CD8-positive, alpha-beta memory T cell (primary cell): ENCODE results near the gene GMPPB. TPM values are rescaled to one million over a fixed set of nuclear protein-coding genes. Genes with fewer than 3 reads are reported as not detected.

Source experiments
- CTCF ChIA-PET: fragments of 350-600 bp; sonication (Branson Sonifier 250); formaldehyde crosslinking; loops from one replicate; lab custom pipeline; 2021; ENCODE audit warnings: antibody characterized with exemption; lab: Charles Lee
- POLR2A ChIA-PET: fragments of 350-600 bp; sonication (Branson Sonifier 250); formaldehyde crosslinking; loops from one replicate; lab custom pipeline; 2021; ENCODE audit warnings: antibody characterized with exemption; lab: Charles Lee
- DNase-seq, 5 donors: peaks; one replicate each; pipeline versions ENCODE4 v3.0.0 to v3.0.0-alpha.2; 2020 to 2022; ENCODE audit warnings: mixed read lengths in 1 of 5
- H3K27ac ChIP-seq: one replicate; pipeline ENCODE4 v1.7.0; 2013; ENCODE audit warnings: low read depth, mild to moderate bottlenecking, low read length, moderate library complexity
- H3K27me3 ChIP-seq: 2 replicates; pipeline ENCODE4 v1.7.0; 2013; ENCODE audit warnings: low read length, mild to moderate bottlenecking; ENCODE audit not compliant: insufficient read depth, poor library complexity, severe bottlenecking
- H3K36me3 ChIP-seq: 2 replicates; pipeline ENCODE4 v1.7.0; 2013; ENCODE audit warnings: mild to moderate bottlenecking, low read length, moderate library complexity; ENCODE audit not compliant: insufficient read depth
- H3K4me1 ChIP-seq: 2 replicates; pipeline ENCODE4 v1.7.0; 2013; ENCODE audit warnings: mild to moderate bottlenecking, low read length, moderate library complexity; ENCODE audit not compliant: insufficient read depth
- H3K4me3 ChIP-seq: 2 replicates; pipeline ENCODE4 v1.7.0; 2013; ENCODE audit warnings: mild to moderate bottlenecking, low read length
- H3K9me3 ChIP-seq: 2 replicates; pipeline ENCODE4 v1.7.0; 2013; ENCODE audit warnings: mild to moderate bottlenecking, low read length
- H3K27ac Mint-ChIP-seq, 8 donors: one replicate each; pipeline ENCODE4 v1.8.0; 2020 to 2021; ENCODE audit warnings: mixed read lengths in 8 of 8, mild to moderate bottlenecking in 6 of 8, inconsistent platforms in 3 of 8, moderate library complexity in 3 of 8
- H3K27me3 Mint-ChIP-seq, 2 donors: one replicate each; pipeline ENCODE4 v1.8.0; 2020 to 2021; ENCODE audit warnings: mixed read lengths in 2 of 2, mild to moderate bottlenecking in 1 of 2, moderate library complexity in 1 of 2
- H3K36me3 Mint-ChIP-seq, 3 donors: one replicate each; pipeline ENCODE4 v1.8.0; 2020 to 2021; ENCODE audit warnings: mixed read lengths in 3 of 3, inconsistent platforms in 1 of 3, mild to moderate bottlenecking in 1 of 3
- H3K4me1 Mint-ChIP-seq, 3 donors: one replicate each; pipeline ENCODE4 v1.8.0; 2020 to 2021; ENCODE audit warnings: mixed read lengths in 3 of 3, inconsistent platforms in 1 of 3, mild to moderate bottlenecking in 1 of 3
- H3K4me3 Mint-ChIP-seq, 7 donors: one replicate each; pipeline ENCODE4 v1.8.0; 2020 to 2021; ENCODE audit warnings: mixed read lengths in 7 of 7, mild to moderate bottlenecking in 6 of 7, moderate library complexity in 4 of 7, inconsistent platforms in 2 of 7
- H3K9me3 Mint-ChIP-seq, 5 donors: one replicate each; pipeline ENCODE4 v1.8.0; 2020 to 2022; ENCODE audit warnings: mixed read lengths in 5 of 5, mild to moderate bottlenecking in 3 of 5, moderate library complexity in 2 of 5, inconsistent platforms in 1 of 5
- polyA plus RNA-seq: library from polyadenylated mRNA; unstranded; fragments of 300-500 nt; fragmentation: Illumina TruSeq; gene quantifications from one replicate; pipeline ENCODE4 v1.2.3, GENCODE V29; 2021
- total RNA-seq, 2 experiments: library from RNA; stranded (reverse); gene quantifications; one replicate each; pipeline ENCODE4 v1.2.3, GENCODE V29; 2021

The GMPPB gene
- total and polyA plus RNA-seq, 3 experiments from 2014 or later, result 24.6 to 53.8 (median 52.6) TPM

DNA sequence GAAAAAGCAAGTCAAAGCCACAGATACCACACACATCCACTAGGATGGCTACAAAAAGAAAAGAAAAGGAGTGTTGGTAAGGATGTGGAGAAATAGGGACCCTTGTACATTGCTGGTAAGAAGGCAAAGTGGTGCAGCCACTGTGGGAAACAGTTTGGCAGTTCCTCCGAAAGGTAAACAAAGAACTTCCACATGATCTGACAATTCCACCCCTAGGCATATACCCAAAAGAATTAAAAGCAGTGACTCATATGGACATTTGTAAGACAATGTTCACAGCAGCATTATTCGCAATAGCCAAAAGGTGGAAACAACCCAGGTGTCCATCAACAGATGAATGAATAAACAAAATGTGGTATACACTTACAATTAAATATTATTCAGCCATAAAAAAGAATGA lies 22.2 kb upstream of the GMPPB start:
- Histone ChIP-seq H3K27ac (no peak overlapping the region), H3K9me3 (no peaks in the 10 kb centered on the region), H3K4me1 (no peaks in the 10 kb centered on the region), H3K4me3 (no peak overlapping the region), H3K36me3 (no peaks in the 10 kb centered on the region), H3K27me3 (no peaks in the 10 kb centered on the region)
- no peak for DNase-seq
- H3K9me3 Mint-ChIP-seq, result no peaks in the 10 kb centered on the region
- no peak overlapping the region for H3K4me3 Mint-ChIP-seq
- peaks cover 0 to 61% (median 15%) of the 10 kb centered on the region in 3 donors for H3K36me3 Mint-ChIP-seq
- peak overlapping the region in 1 of 8 donors; percentile 14 for H3K27ac Mint-ChIP-seq
- H3K27me3 Mint-ChIP-seq, result no peaks in the 10 kb centered on the region
- ChIA-PET CTCF (no interaction called here), POLR2A (no interaction called here)
- peaks cover 11 to 32% (median 30%) of the 10 kb centered on the region in 3 donors for H3K4me1 Mint-ChIP-seq

DNA sequence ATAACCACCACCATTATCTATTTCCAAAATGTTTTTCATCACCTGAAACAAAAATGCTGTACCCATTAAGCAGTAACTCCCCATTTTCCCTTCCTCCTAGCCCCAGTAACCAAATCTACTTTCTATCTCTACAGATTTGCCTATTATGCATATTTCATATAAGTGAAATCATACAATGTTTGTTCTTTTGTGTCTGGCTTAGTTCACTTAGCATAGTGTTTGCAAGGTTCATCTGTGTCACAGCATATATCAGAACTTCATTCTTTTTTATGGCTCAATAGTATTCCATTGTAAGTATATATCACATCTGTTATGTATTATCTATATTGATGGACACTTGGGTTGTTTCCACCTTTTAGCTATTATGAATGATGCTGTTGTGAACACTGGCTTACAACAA lies 16.7 kb upstream of the GMPPB start:
- no peaks in the 10 kb centered on the region for H3K27me3 ChIP-seq
- H3K9me3 ChIP-seq, result no peaks in the 10 kb centered on the region
- H3K4me1 ChIP-seq, result no peaks in the 10 kb centered on the region
- Mint-ChIP-seq H3K4me1 (peaks cover 8 to 12% (median 9%) of the 10 kb centered on the region in 3 donors), H3K4me3 (no peak overlapping the region), H3K27me3 (no peaks in the 10 kb centered on the region), H3K9me3 (no peaks in the 10 kb centered on the region), H3K36me3 (peaks cover 3 to 57% (median 15%) of the 10 kb centered on the region in 3 donors), H3K27ac (peak overlapping the region in 2 of 8 donors; percentile 30 to 63)
- ChIA-PET POLR2A (no interaction called here), CTCF (no interaction called here)
- no peak for DNase-seq
- H3K4me3 ChIP-seq, result no peak overlapping the region
- H3K36me3 ChIP-seq, result peaks cover 10% of the 10 kb centered on the region
- H3K27ac ChIP-seq, result no peak overlapping the region

DNA sequence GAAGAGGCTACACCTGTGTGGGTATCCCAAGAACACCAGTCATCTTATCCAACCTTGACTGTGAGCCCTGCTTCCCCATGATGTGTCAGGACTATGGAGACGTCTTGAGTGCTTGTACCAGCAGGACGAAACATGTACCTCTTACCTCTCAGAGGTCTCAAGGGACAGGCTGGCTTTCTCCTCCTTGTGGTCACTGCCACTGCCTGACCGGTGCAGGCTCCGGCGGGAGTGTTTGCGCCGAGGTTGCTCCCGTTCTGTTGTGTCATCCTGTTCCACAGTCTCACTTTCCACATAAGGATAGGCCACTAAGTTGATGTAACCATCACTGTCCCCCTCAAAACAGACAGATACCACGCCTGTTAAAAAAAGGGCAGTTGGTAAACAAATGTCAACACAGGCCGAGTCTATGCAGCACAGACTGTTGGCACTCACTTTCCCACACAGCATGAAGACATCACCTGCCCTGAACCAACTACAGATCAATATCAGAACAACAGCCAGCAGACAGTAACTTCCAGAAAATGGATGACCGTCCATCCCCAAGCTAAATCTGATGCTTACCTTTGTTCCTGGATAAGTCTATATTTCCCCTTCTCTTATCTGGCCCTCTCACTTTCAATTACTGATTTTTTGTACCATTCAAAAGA lies 14.4 kb upstream of the GMPPB start:
- Histone ChIP-seq H3K4me3 (no peak overlapping the region), H3K36me3 (peaks cover 10% of the 10 kb centered on the region), H3K27ac (no peak overlapping the region), H3K4me1 (no peaks in the 10 kb centered on the region), H3K27me3 (no peaks in the 10 kb centered on the region), H3K9me3 (no peaks in the 10 kb centered on the region)
- Mint-ChIP-seq H3K4me1 (peaks cover 0 to 6% (median 2%) of the 10 kb centered on the region in 3 donors), H3K4me3 (no peak overlapping the region), H3K36me3 (peaks cover 3 to 63% (median 9%) of the 10 kb centered on the region in 3 donors), H3K27me3 (no peaks in the 10 kb centered on the region), H3K9me3 (no peaks in the 10 kb centered on the region), H3K27ac (peak overlapping the region in 6 of 8 donors; percentile 34 to 89 (median 74))
- ChIA-PET POLR2A (no interaction called here), CTCF (no interaction called here)
- no peak for DNase-seq

DNA sequence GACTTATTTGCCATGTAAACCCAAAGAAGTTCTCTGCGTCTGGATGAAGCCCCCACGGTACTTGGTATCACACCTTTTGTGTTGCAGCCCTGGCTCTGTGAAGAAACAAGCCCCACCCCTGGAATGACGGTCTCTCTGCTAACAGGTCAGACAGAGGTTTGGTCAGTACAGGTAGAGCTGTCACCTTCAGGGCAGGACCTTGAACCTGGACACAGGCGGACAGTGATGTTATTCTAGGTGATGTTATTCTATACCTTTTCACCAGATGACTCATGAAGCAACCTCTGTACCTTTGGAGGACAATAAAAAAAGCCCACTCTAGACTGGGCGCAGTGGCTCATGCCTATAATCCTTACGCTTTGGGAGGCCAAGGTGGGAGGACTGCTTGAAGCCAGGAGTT lies 11.0 kb upstream of the GMPPB start:
- no peaks in the 10 kb centered on the region for H3K27me3 Mint-ChIP-seq
- no peaks in the 10 kb centered on the region for H3K27me3 ChIP-seq
- peaks cover 28% of the 10 kb centered on the region for H3K36me3 ChIP-seq
- no peak for DNase-seq
- no peak overlapping the region for H3K27ac ChIP-seq
- H3K36me3 Mint-ChIP-seq, result peaks cover 3 to 79% (median 13%) of the 10 kb centered on the region in 3 donors
- no peaks in the 10 kb centered on the region for H3K4me1 ChIP-seq
- H3K9me3 ChIP-seq, result no peaks in the 10 kb centered on the region
- H3K9me3 Mint-ChIP-seq, result no peaks in the 10 kb centered on the region
- no peak overlapping the region for H3K4me3 Mint-ChIP-seq
- ChIA-PET POLR2A (no interaction called here), CTCF (no interaction called here)
- H3K27ac Mint-ChIP-seq, result peak overlapping the region in 1 of 8 donors; percentile 81
- H3K4me1 Mint-ChIP-seq, result peaks cover 0 to 3% (median 2%) of the 10 kb centered on the region in 3 donors
- no peak overlapping the region for H3K4me3 ChIP-seq

DNA sequence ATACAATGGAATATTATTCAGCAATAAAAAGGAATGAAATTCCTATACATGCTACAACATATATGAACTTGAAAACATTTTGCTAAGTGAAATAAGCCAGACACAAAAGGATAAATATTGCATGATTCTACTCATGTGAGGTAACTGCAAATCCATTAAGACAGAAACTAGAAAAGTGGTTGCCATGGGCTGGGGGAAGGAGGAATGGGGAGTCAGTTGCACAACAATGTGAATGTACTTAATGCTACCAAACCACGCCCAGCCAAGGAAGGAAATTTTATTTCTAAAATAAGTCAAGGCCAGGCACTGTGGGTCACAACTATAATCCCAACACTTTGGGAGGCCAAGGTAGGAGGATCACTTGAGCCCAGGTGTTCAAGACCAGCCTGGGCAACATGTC lies 9.8 kb upstream of the GMPPB start:
- no peaks in the 10 kb centered on the region for H3K27me3 ChIP-seq
- no peaks in the 10 kb centered on the region for H3K9me3 ChIP-seq
- no peak for DNase-seq
- no peak overlapping the region for H3K27ac ChIP-seq
- ChIA-PET POLR2A (no interaction called here), CTCF (no interaction called here)
- Mint-ChIP-seq H3K9me3 (no peaks in the 10 kb centered on the region), H3K4me3 (no peak overlapping the region), H3K4me1 (peaks cover 0 to under 1% (median under 1%) of the 10 kb centered on the region in 3 donors), H3K27ac (no peak overlapping the region), H3K36me3 (peaks cover 3 to 78% (median 11%) of the 10 kb centered on the region in 3 donors), H3K27me3 (peaks cover 0 to 2% of the 10 kb centered on the region in 2 donors)
- no peaks in the 10 kb centered on the region for H3K4me1 ChIP-seq
- H3K4me3 ChIP-seq, result no peak overlapping the region
- peaks cover 28% of the 10 kb centered on the region for H3K36me3 ChIP-seq

DNA sequence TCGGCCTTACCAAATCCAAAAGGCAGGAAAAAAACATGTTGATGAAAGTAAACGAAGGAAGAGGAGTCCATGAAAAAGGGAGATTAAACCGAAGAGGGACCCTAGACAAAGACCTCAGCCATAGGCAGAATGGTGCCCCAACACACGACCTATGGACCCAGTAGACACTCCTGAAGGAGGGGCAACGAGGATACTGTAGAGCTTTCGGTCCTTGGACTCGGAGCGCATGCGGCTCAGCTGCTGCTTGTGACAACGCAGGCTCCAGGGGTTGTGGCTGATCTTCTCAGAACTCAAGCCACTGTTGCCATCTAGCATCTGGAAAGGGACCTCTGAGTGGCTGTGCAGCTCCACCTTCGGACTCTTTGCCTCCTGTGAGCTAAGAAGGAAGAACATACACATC lies 8.8 kb upstream of the GMPPB start:
- H3K9me3 Mint-ChIP-seq, result no peaks in the 10 kb centered on the region
- peaks cover 0 to 2% of the 10 kb centered on the region in 2 donors for H3K27me3 Mint-ChIP-seq
- CTCF ChIA-PET, result no interaction called here
- no peak overlapping the region for H3K4me3 ChIP-seq
- H3K27ac ChIP-seq, result no peak overlapping the region
- H3K36me3 ChIP-seq, result peaks cover 25% of the 10 kb centered on the region
- no peak overlapping the region for H3K4me3 Mint-ChIP-seq
- POLR2A ChIA-PET, result no interaction called here
- no peak for DNase-seq
- no peaks in the 10 kb centered on the region for H3K4me1 Mint-ChIP-seq
- no peaks in the 10 kb centered on the region for H3K27me3 ChIP-seq
- peaks cover 3 to 78% (median 10%) of the 10 kb centered on the region in 3 donors for H3K36me3 Mint-ChIP-seq
- no peaks in the 10 kb centered on the region for H3K9me3 ChIP-seq
- H3K27ac Mint-ChIP-seq, result no peak overlapping the region
- H3K4me1 ChIP-seq, result no peaks in the 10 kb centered on the region

DNA sequence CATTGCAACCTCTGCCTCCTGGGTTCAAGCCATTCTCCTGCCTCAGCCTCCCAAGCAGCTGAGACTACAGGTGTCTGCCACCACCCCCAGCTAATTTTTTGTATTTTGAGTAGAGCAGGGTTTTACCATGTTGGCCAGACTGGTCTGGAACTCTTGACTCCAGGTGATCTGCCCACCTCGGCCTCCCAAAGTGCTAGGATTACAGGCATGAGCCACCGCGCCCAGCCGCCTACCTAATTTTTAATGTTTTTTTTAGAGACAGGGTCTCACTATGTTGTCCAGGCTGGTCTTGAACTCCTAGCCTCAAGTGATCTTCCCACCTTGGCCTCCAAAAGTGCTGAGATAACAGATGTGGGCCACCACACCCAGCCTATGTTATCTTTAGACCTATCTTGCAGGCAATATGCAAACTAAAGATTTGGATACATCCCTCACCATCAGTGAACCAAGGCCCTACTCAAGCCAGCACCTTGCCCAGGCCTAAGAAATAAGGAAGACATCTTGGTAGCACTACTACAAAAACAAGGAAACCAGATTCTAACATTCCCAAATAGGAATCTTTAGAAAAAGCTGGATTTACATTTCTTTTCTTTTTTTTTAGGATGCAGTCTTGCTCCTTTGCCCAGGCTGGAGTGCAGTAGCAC lies 6.3 kb upstream of the GMPPB start:
- H3K36me3 ChIP-seq, result peaks cover 18% of the 10 kb centered on the region

DNA sequence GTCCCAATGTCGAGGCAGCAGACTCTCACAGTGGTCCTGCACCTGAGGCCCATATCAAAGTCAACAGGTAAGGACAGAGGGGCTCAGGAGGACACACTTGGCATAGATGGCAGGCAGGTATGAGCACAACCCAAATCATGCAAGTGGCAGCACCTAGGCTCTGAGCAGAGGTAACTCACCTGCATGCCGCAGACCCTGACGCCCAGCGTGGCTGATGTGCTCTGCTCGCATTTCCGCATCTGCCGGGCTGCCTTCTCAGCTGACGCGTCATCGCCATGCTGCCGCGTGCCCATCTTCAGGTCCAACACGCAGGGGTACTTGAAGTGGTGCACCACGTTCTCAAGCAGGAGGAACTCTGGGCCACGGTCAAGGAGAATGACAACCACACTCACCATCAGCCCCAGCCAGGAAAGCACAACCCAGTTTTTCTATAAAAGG lies 4.2 kb upstream of the GMPPB start:
- H3K27me3 ChIP-seq, result no peaks in the 10 kb centered on the region
- H3K4me3 ChIP-seq, result no peak overlapping the region
- DNase-seq, result no peak
- no peaks in the 10 kb centered on the region for H3K9me3 Mint-ChIP-seq
- H3K9me3 ChIP-seq, result no peaks in the 10 kb centered on the region
- H3K27ac Mint-ChIP-seq, result peak overlapping the region in 1 of 8 donors; percentile 85
- H3K27ac ChIP-seq, result no peak overlapping the region
- H3K27me3 Mint-ChIP-seq, result peaks cover 0 to 4% of the 10 kb centered on the region in 2 donors
- peaks cover 0 to 66% (median 5%) of the 10 kb centered on the region in 3 donors for H3K36me3 Mint-ChIP-seq
- peaks cover 16% of the 10 kb centered on the region for H3K36me3 ChIP-seq
- ChIA-PET CTCF (interaction anchor here (0.7 kb wide), 1 partner anchor 9 kb away, joined by 3 read pairs; no protein-coding TSS in a partner anchor), POLR2A (no interaction called here)
- H3K4me1 ChIP-seq, result peaks cover 13% of the 10 kb centered on the region
- no peak overlapping the region for H3K4me3 Mint-ChIP-seq
- peaks cover 8 to 15% (median 12%) of the 10 kb centered on the region in 3 donors for H3K4me1 Mint-ChIP-seq

More for the DNA sequence above, 6.3 kb upstream of the GMPPB start:
- no peak overlapping the region for H3K27ac ChIP-seq
- Mint-ChIP-seq H3K27me3 (peaks cover 0 to 2% of the 10 kb centered on the region in 2 donors), H3K36me3 (peaks cover 0 to 75% (median 5%) of the 10 kb centered on the region in 3 donors), H3K9me3 (no peaks in the 10 kb centered on the region), H3K27ac (peak overlapping the region in 1 of 8 donors; percentile 29), H3K4me1 (no peaks in the 10 kb centered on the region), H3K4me3 (no peak overlapping the region)
- H3K4me1 ChIP-seq, result no peaks in the 10 kb centered on the region
- no peak for DNase-seq
- H3K4me3 ChIP-seq, result no peak overlapping the region
- ChIA-PET CTCF (interaction anchor here (1.2 to 1.6 kb wide), 2 partner anchors 11 to 12 kb away, joined by 4 read pairs; no protein-coding TSS in a partner anchor), POLR2A (no interaction called here)
- no peaks in the 10 kb centered on the region for H3K27me3 ChIP-seq
- H3K9me3 ChIP-seq, result no peaks in the 10 kb centered on the region
